Measurements from ENCODE around the gene FAM50A.

Gene FAM50A

GRCh38 chrX:154417157-154417556, 26.8 kb upstream of the FAM50A start:
- no peaks in the 10 kb centered on the region for H3K4me1 ChIP-seq (ENCODE audit: control insufficient read depth, insufficient read depth, low read length)
- H3K27me3 ChIP-seq (ENCODE audit: control insufficient read depth, insufficient read depth, low read length) = no peaks in the 10 kb centered on the region
- H3K9me3 ChIP-seq (ENCODE audit: control insufficient read depth, insufficient read depth, low read length) = peaks cover 47% of the 10 kb centered on the region
- H3K4me3 ChIP-seq (ENCODE audit: low read depth, low read length) = no peak overlapping the region
- H3K27ac ChIP-seq (ENCODE audit: low read depth, low read length) = no peak overlapping the region
- peaks cover 8% of the 10 kb centered on the region; the same call in 1 of the 2 replicates for H3K36me3 ChIP-seq (ENCODE audit: control insufficient read depth, insufficient read depth, low read length)
- H3K9ac ChIP-seq (ENCODE audit: low read depth, low read length) = no peak overlapping the region

DNA sequence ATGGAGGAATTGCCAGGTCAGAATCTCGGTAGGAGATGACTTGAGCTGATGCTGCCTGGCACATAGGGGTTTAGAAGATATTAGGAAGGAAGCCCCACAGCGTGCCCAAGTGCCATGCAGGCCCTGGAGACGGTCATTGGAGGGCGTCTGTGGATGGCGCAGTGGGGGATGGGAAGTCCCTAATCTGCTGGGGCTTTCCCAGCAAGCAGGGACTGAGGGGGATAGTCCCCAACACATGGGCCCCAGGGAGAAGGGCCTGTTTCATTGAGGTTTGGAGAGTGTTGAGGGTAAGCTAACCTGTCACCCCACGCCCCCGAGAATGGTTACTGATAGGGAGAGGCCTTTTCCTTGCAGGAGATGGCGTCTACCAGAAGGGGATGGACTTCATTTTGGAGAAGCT, 24.8 kb upstream of the FAM50A start:
- Histone ChIP-seq H3K27me3 (ENCODE audit: control insufficient read depth, insufficient read depth, low read length) (no peaks in the 10 kb centered on the region), H3K4me1 (ENCODE audit: control insufficient read depth, insufficient read depth, low read length) (no peaks in the 10 kb centered on the region), H3K27ac (ENCODE audit: low read depth, low read length) (no peak overlapping the region), H3K9ac (ENCODE audit: low read depth, low read length) (no peak overlapping the region), H3K36me3 (ENCODE audit: control insufficient read depth, insufficient read depth, low read length) (no peaks in the 10 kb centered on the region; the same call in 1 of the 2 replicates), H3K9me3 (ENCODE audit: control insufficient read depth, insufficient read depth, low read length) (peaks cover 34% of the 10 kb centered on the region), H3K4me3 (ENCODE audit: low read depth, low read length) (no peak overlapping the region)

- H3K27ac ChIP-seq (ENCODE audit: low read depth, low read length) = no peak overlapping the region
These were observed 24.1 kb upstream of the FAM50A start for GRCh38 chrX:154419688-154420401.

GRCh38 chrX:154420402-154420756, 23.6 kb upstream of the FAM50A start:
- no peaks in the 10 kb centered on the region; the same call in 1 of the 2 replicates for H3K36me3 ChIP-seq (ENCODE audit: control insufficient read depth, insufficient read depth, low read length)
- H3K9me3 ChIP-seq (ENCODE audit: control insufficient read depth, insufficient read depth, low read length) = peaks cover 38% of the 10 kb centered on the region
- no peak overlapping the region for H3K4me3 ChIP-seq (ENCODE audit: low read depth, low read length)
- H3K9ac ChIP-seq (ENCODE audit: low read depth, low read length) = no peak overlapping the region
- no peak overlapping the region for H3K27ac ChIP-seq (ENCODE audit: low read depth, low read length)
- H3K27me3 ChIP-seq (ENCODE audit: control insufficient read depth, insufficient read depth, low read length) = no peaks in the 10 kb centered on the region
- no peaks in the 10 kb centered on the region for H3K4me1 ChIP-seq (ENCODE audit: control insufficient read depth, insufficient read depth, low read length)

More at GRCh38 chrX:154419688-154420401, 24.1 kb upstream of the FAM50A start:
- Histone ChIP-seq H3K9ac (ENCODE audit: low read depth, low read length) (no peak overlapping the region), H3K4me3 (ENCODE audit: low read depth, low read length) (no peak overlapping the region), H3K36me3 (ENCODE audit: control insufficient read depth, insufficient read depth, low read length) (no peaks in the 10 kb centered on the region; the same call in 1 of the 2 replicates), H3K9me3 (ENCODE audit: control insufficient read depth, insufficient read depth, low read length) (peaks cover 38% of the 10 kb centered on the region), H3K4me1 (ENCODE audit: control insufficient read depth, insufficient read depth, low read length) (no peaks in the 10 kb centered on the region), H3K27me3 (ENCODE audit: control insufficient read depth, insufficient read depth, low read length) (no peaks in the 10 kb centered on the region)

- no peak overlapping the region for H3K4me3 ChIP-seq (ENCODE audit: low read depth, low read length)
- 0 out of 2 replicates have a peak, but pooled peaks cover 5% of the 10 kb centered on the region for H3K36me3 ChIP-seq (ENCODE audit: control insufficient read depth, insufficient read depth, low read length)
- H3K9ac ChIP-seq (ENCODE audit: low read depth, low read length) = no peak overlapping the region
- peaks cover 3% of the 10 kb centered on the region; the same call in 1 of the 2 replicates for H3K4me1 ChIP-seq (ENCODE audit: control insufficient read depth, insufficient read depth, low read length)
- H3K27ac ChIP-seq (ENCODE audit: low read depth, low read length) = no peak overlapping the region
- peaks cover 23% of the 10 kb centered on the region for H3K9me3 ChIP-seq (ENCODE audit: control insufficient read depth, insufficient read depth, low read length)
- H3K27me3 ChIP-seq (ENCODE audit: control insufficient read depth, insufficient read depth, low read length) = no peaks in the 10 kb centered on the region
These were observed 16.8 kb upstream of the FAM50A start for GRCh38 chrX:154426916-154427770.

- Histone ChIP-seq H3K4me1 (ENCODE audit: control insufficient read depth, insufficient read depth, low read length) (peaks cover 3% of the 10 kb centered on the region; the same call in 1 of the 2 replicates), H3K9me3 (ENCODE audit: control insufficient read depth, insufficient read depth, low read length) (peaks cover 32% of the 10 kb centered on the region), H3K9ac (ENCODE audit: low read depth, low read length) (no peak within 1 kb of the TSS; the same call in 1 of the 2 replicates), H3K27me3 (ENCODE audit: control insufficient read depth, insufficient read depth, low read length) (no peaks in the 10 kb centered on the region), H3K27ac (ENCODE audit: low read depth, low read length) (peak within 1 kb of the TSS; percentile 20), H3K36me3 (ENCODE audit: control insufficient read depth, insufficient read depth, low read length) (peaks cover 13% of the 10 kb centered on the region; the same call in 1 of the 2 replicates), H3K4me3 (ENCODE audit: low read depth, low read length) (peak within 1 kb of the TSS; percentile 71)
These were observed 15.5 kb upstream of the FAM50A start, which contains the start of gene ATP6AP1 for GRCh38 chrX:154428176-154429171. Gene ATP6AP1 (plus strand): TSS chrX:154428677. CDS start chrX:154428693, 16 bp downstream.

DNA sequence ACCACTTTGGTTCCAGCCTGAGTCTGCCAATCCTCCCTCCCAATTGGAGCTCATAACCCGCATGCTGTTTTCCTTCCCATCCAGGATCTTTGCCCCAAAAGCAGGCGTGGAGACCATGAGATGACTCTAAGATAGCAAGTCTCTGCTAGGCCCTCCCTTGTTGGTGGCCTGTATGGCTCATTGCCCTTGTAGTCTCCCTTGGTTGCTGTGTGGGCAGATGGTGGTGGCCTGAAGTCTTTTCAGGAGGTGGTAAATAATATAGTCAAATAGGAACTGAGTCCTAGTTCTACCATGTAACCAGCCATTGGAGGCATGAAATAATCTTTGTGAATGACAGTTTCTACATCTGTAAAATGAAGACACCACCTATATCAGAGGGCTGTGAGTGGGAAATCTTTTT, 14.2 kb upstream of the FAM50A start:
- no peaks in the 10 kb centered on the region for H3K27me3 ChIP-seq (ENCODE audit: control insufficient read depth, insufficient read depth, low read length)
- peak overlapping the region; percentile 71 for H3K4me3 ChIP-seq (ENCODE audit: low read depth, low read length)
- peaks cover 23% of the 10 kb centered on the region for H3K36me3 ChIP-seq (ENCODE audit: control insufficient read depth, insufficient read depth, low read length)
- H3K4me1 ChIP-seq (ENCODE audit: control insufficient read depth, insufficient read depth, low read length) = peaks cover 3% of the 10 kb centered on the region; the same call in 1 of the 2 replicates
- H3K9ac ChIP-seq (ENCODE audit: low read depth, low read length) = no peak overlapping the region
- H3K9me3 ChIP-seq (ENCODE audit: control insufficient read depth, insufficient read depth, low read length) = peaks cover 36% of the 10 kb centered on the region
- no peak overlapping the region for H3K27ac ChIP-seq (ENCODE audit: low read depth, low read length)

DNA sequence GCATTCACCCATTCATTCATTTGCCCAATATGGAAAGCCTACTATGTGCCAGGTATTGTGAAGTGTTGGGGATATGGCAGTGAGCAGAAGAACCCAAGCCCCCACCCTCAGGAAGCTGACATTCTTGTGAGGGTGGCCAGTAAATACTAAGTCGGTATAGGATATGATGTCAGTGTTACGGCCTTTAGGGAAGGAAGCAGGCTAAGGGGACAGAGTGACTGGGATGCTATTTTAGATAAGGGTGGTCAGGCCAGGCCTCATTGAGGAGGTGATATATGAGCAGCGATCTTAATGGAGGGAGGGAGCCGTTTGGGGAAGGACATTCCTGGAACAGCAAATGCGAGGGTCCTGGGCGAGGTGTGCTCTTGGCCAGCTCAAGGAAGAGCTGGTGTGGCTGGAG, 13.5 kb upstream of the FAM50A start:
- peaks cover 37% of the 10 kb centered on the region for H3K9me3 ChIP-seq (ENCODE audit: control insufficient read depth, insufficient read depth, low read length)
- H3K27ac ChIP-seq (ENCODE audit: low read depth, low read length) = no peak overlapping the region
- peaks cover 3% of the 10 kb centered on the region; the same call in 1 of the 2 replicates for H3K4me1 ChIP-seq (ENCODE audit: control insufficient read depth, insufficient read depth, low read length)
- no peak overlapping the region for H3K9ac ChIP-seq (ENCODE audit: low read depth, low read length)
- H3K36me3 ChIP-seq (ENCODE audit: control insufficient read depth, insufficient read depth, low read length) = peaks cover 29% of the 10 kb centered on the region
- no peak overlapping the region for H3K4me3 ChIP-seq (ENCODE audit: low read depth, low read length)
- no peaks in the 10 kb centered on the region for H3K27me3 ChIP-seq (ENCODE audit: control insufficient read depth, insufficient read depth, low read length)

DNA sequence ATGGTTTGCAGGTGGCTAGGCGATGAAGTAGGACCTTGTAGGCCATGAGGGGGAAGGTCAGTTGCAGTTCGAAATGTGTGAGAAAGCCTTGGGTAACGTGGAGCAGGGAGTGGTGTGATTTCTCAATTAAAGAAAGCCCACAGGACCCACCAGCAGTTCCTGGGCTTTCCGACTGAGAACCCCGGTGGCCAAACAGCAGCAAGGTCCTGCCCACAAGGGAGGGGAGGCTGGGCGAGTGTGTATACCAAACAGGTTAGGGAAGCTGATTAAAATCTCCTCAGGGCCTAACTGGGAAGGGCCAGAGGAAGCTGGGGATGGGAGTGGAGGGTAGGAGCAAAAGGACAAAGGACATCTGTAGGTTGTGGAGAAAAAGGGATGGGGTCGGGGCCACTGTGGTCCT, 13.0 kb upstream of the FAM50A start:
- H3K9me3 ChIP-seq (ENCODE audit: control insufficient read depth, insufficient read depth, low read length) = peaks cover 37% of the 10 kb centered on the region
- H3K36me3 ChIP-seq (ENCODE audit: control insufficient read depth, insufficient read depth, low read length) = peaks cover 29% of the 10 kb centered on the region
- no peak overlapping the region for H3K9ac ChIP-seq (ENCODE audit: low read depth, low read length)
- H3K27ac ChIP-seq (ENCODE audit: low read depth, low read length) = no peak overlapping the region
- no peaks in the 10 kb centered on the region for H3K27me3 ChIP-seq (ENCODE audit: control insufficient read depth, insufficient read depth, low read length)
- H3K4me1 ChIP-seq (ENCODE audit: control insufficient read depth, insufficient read depth, low read length) = peaks cover 3% of the 10 kb centered on the region; the same call in 1 of the 2 replicates
- no peak overlapping the region for H3K4me3 ChIP-seq (ENCODE audit: low read depth, low read length)

- Histone ChIP-seq H3K9ac (ENCODE audit: low read depth, low read length) (no peak overlapping the region), H3K9me3 (ENCODE audit: control insufficient read depth, insufficient read depth, low read length) (peaks cover 37% of the 10 kb centered on the region), H3K27me3 (ENCODE audit: control insufficient read depth, insufficient read depth, low read length) (no peaks in the 10 kb centered on the region), H3K4me3 (ENCODE audit: low read depth, low read length) (no peak overlapping the region), H3K27ac (ENCODE audit: low read depth, low read length) (no peak overlapping the region), H3K36me3 (ENCODE audit: control insufficient read depth, insufficient read depth, low read length) (peaks cover 29% of the 10 kb centered on the region), H3K4me1 (ENCODE audit: control insufficient read depth, insufficient read depth, low read length) (peaks cover 3% of the 10 kb centered on the region; the same call in 1 of the 2 replicates)
These were observed 12.6 kb upstream of the FAM50A start for GRCh38 chrX:154431341-154431740.
